GM19351 (cell line): ENCODE data around the gene AGBL4.
"Not testable (repeated sequence)": the region's sequence is repeated elsewhere in the genome, so short reads cannot be mapped to it uniquely, and the experiment has no call there.

ENCODE experiments used
- ATAC-seq: cut with Tn5 transposase; IDR thresholded peaks from one replicate; pipeline ENCODE4 v1.9.1; 2021; ENCODE audit warnings: mild to moderate bottlenecking, moderate library complexity; ENCODE audit not compliant: unreplicated experiment

Gene AGBL4

GRCh38 chr1:49051647-49052046 is 972.1 kb downstream of the AGBL4 start:
- ATAC-seq: no peak

- ATAC-seq: no peak
Observed at GRCh38 chr1:49050041-49050440, 973.7 kb downstream of the AGBL4 start.

- no peak for ATAC-seq
Observed at GRCh38 chr1:49048188-49048587, 975.6 kb downstream of the AGBL4 start.

GRCh38 chr1:49046305-49046704 is 977.4 kb downstream of the AGBL4 start:
- no peak for ATAC-seq

- no peak for ATAC-seq
Observed at GRCh38 chr1:49045371-49045770, 978.4 kb downstream of the AGBL4 start.

- ATAC-seq: no peak
Observed at GRCh38 chr1:49036700-49037099, 987.1 kb downstream of the AGBL4 start.

GRCh38 chr1:49028396-49028795 is 995.4 kb downstream of the AGBL4 start:
- ATAC-seq: no peak

GRCh38 chr1:49026230-49026811 is 997.4 kb downstream of the AGBL4 start:
- ATAC-seq: no peak

- no peak for ATAC-seq
Observed at GRCh38 chr1:49016030-49016977, 1007.5 kb downstream of the AGBL4 start.

GRCh38 chr1:49013079-49013478 is 1010.7 kb downstream of the AGBL4 start:
- no peak for ATAC-seq

- not testable (repeated sequence) for ATAC-seq
Observed at GRCh38 chr1:49002981-49003380, 1020.8 kb downstream of the AGBL4 start.

- no peak for ATAC-seq
Observed at GRCh38 chr1:48999321-48999720, 1024.4 kb downstream of the AGBL4 start.

- no peak for ATAC-seq
Observed at GRCh38 chr1:48996311-48996710, 1027.4 kb downstream of the AGBL4 start.

GRCh38 chr1:48988633-48989197 is 1035.0 kb downstream of the AGBL4 start:
- no peak for ATAC-seq

- ATAC-seq: no peak
Observed at GRCh38 chr1:48979940-48980339, 1043.8 kb downstream of the AGBL4 start.

GRCh38 chr1:48978413-48978812 is 1045.3 kb downstream of the AGBL4 start:
- ATAC-seq: no peak

GRCh38 chr1:48977273-48977672 is 1046.5 kb downstream of the AGBL4 start:
- no peak for ATAC-seq

- ATAC-seq: no peak
Observed at GRCh38 chr1:48969971-48970370, 1053.8 kb downstream of the AGBL4 start.

GRCh38 chr1:48967318-48967717 is 1056.4 kb downstream of the AGBL4 start:
- ATAC-seq: no peak

- no peak for ATAC-seq
Observed at GRCh38 chr1:48966583-48966982, 1057.2 kb downstream of the AGBL4 start.

- no peak for ATAC-seq
Observed at GRCh38 chr1:48960320-48960719, 1063.4 kb downstream of the AGBL4 start.

- ATAC-seq: no peak
Observed at GRCh38 chr1:48955774-48956173, 1068.0 kb downstream of the AGBL4 start.
